ENCODE results near the gene ZMYND8. TPM values are rescaled to one million over a fixed set of nuclear protein-coding genes. Genes with fewer than 3 reads are reported as not detected.

The ZMYND8 gene
- total RNA-seq, 1 experiment from 2014 or later = 29.0 TPM

GRCh38 chr20:47213966-47214365 lies 142.5 kb downstream of the ZMYND8 start:
- Histone ChIP-seq H3K9me3 (ENCODE audit: control insufficient read depth in 1 of 2, insufficient read depth in 1 of 2, low read depth in 1 of 2, low read length in 2 of 2) (no peaks in the 10 kb centered on the region), H3K27me3 (ENCODE audit: insufficient read depth, low read length) (no peaks in the 10 kb centered on the region), H3K9me2 (ENCODE audit: insufficient read depth) (no peaks in the 10 kb centered on the region), H3K4me2 (ENCODE audit: low read length) (no peak overlapping the region), H3K4me1 (ENCODE audit: control insufficient read depth in 1 of 2, insufficient read depth in 2 of 2, low read length in 2 of 2) (no peaks in the 10 kb centered on the region), H3K27ac (ENCODE audit: low read depth, low read length) (no peak overlapping the region), H3K36me3 (ENCODE audit: control insufficient read depth in 1 of 2, insufficient read depth in 2 of 2, low read length in 2 of 2) (peaks cover 27 to 37% of the 10 kb centered on the region in 2 experiments), H3K9ac (ENCODE audit: low read length) (no peak overlapping the region), H3K4me3 (replicated peaks in 1 of 2; ENCODE audit: low read depth in 1 of 2, low read length in 2 of 2) (no peak overlapping the region), H2AFZ (ENCODE audit: low read depth, low read length, poor library complexity, severe bottlenecking) (no peak overlapping the region), H3K79me2 (ENCODE audit: insufficient read depth, low read length) (no peaks in the 10 kb centered on the region), H4K20me1 (ENCODE audit: insufficient read depth) (no peaks in the 10 kb centered on the region)
- POLR2A ChIA-PET = no interaction called here
- no TSS peak for BruUV-seq (replicated peaks)
- DNase-seq (ENCODE audit: low read depth, low spot score) = no peak
- no peak for TF ChIP-seq CBX3 (IDR thresholded peaks at IDR 0.05; ENCODE audit: low read depth)
- TF ChIP-seq POLR2A (IDR thresholded peaks at IDR 0.05; ENCODE audit: borderline replicate concordance, extremely low read depth, insufficient read depth, insufficient read length) = no peak
- TF ChIP-seq JUND (IDR thresholded peaks at IDR 0.05) = no peak
- TF ChIP-seq SRF (IDR thresholded peaks at IDR 0.05; ENCODE audit: low read depth) = no peak
- TF ChIP-seq RAD21 (IDR thresholded peaks at IDR 0.05; ENCODE audit: low read depth) = no peak
- TF ChIP-seq YY1 (IDR thresholded peaks at IDR 0.05; ENCODE audit: extremely low read depth, insufficient replicate concordance, low read depth, low read length) = no peak
- no peak for TF ChIP-seq TCF7L2 (IDR thresholded peaks at IDR 0.05; ENCODE audit: borderline replicate concordance, extremely low read depth, insufficient read depth, insufficient read length)
- TF ChIP-seq SIN3A (IDR thresholded peaks at IDR 0.05; ENCODE audit: low read depth) = no peak
- TF ChIP-seq ELF1 (IDR thresholded peaks at IDR 0.05; ENCODE audit: borderline replicate concordance, low read depth) = no peak
- CTCF ChIA-PET = interaction anchor here (2.0 kb wide), 1 partner anchor 8 kb away, joined by 5 read pairs; no protein-coding TSS in a partner anchor
- no peak for ATAC-seq
- intact Hi-C loops (cut with micrococcal nuclease) = no loop called here
- RAD21 ChIA-PET (ENCODE audit: low non-redundant PET in 1 of 2, low total read pairs in 2 of 2, uncharacterized antibody in 2 of 2, unreplicated experiment in 2 of 2) = interaction anchor here in 1 of 2 experiments (1.3 kb wide), 1 partner anchor 170 kb away, joined by 3 read pairs; no protein-coding TSS in a partner anchor

GRCh38 chr20:47212606-47213207 lies 143.8 kb downstream of the ZMYND8 start:
- no peaks in the 10 kb centered on the region for H3K79me2 ChIP-seq (ENCODE audit: insufficient read depth, low read length)

More at GRCh38 chr20:47212606-47213207, 143.8 kb downstream of the ZMYND8 start:
- Histone ChIP-seq H3K9ac (ENCODE audit: low read length) (no peak overlapping the region), H3K27me3 (ENCODE audit: insufficient read depth, low read length) (no peaks in the 10 kb centered on the region), H3K36me3 (ENCODE audit: control insufficient read depth in 1 of 2, insufficient read depth in 2 of 2, low read length in 2 of 2) (peaks cover 27 to 34% of the 10 kb centered on the region in 2 experiments), H3K9me3 (ENCODE audit: control insufficient read depth in 1 of 2, insufficient read depth in 1 of 2, low read depth in 1 of 2, low read length in 2 of 2) (no peaks in the 10 kb centered on the region), H3K4me2 (ENCODE audit: low read length) (no peak overlapping the region), H3K27ac (ENCODE audit: low read depth, low read length) (no peak overlapping the region), H3K4me1 (ENCODE audit: control insufficient read depth in 1 of 2, insufficient read depth in 2 of 2, low read length in 2 of 2) (no peaks in the 10 kb centered on the region), H3K4me3 (replicated peaks in 1 of 2; ENCODE audit: low read depth in 1 of 2, low read length in 2 of 2) (no peak overlapping the region), H2AFZ (ENCODE audit: low read depth, low read length, poor library complexity, severe bottlenecking) (no peak overlapping the region), H4K20me1 (ENCODE audit: insufficient read depth) (no peaks in the 10 kb centered on the region), H3K9me2 (ENCODE audit: insufficient read depth) (no peaks in the 10 kb centered on the region)
- RAD21 ChIA-PET (ENCODE audit: low non-redundant PET in 1 of 2, low total read pairs in 2 of 2, uncharacterized antibody in 2 of 2, unreplicated experiment in 2 of 2) = no interaction called here
- POLR2A ChIA-PET = no interaction called here
- DNase-seq (ENCODE audit: low read depth, low spot score) = no peak
- intact Hi-C loops (cut with micrococcal nuclease) = no loop called here
- ATAC-seq = no peak
- CTCF ChIA-PET = no interaction called here
- no peak for TF ChIP-seq SP1 (IDR thresholded peaks at IDR 0.05; ENCODE audit: low read depth)
- TF ChIP-seq YY1 (IDR thresholded peaks at IDR 0.05; ENCODE audit: extremely low read depth, insufficient replicate concordance, low read depth, low read length) = no peak
- no peak for TF ChIP-seq ZNF274 (IDR thresholded peaks at IDR 0.05; ENCODE audit: low read depth, low read length)
- no peak for TF ChIP-seq JUND (IDR thresholded peaks at IDR 0.05)
- TF ChIP-seq EZH2phosphoT487 (IDR thresholded peaks at IDR 0.05; ENCODE audit: borderline replicate concordance) = no peak
- TF ChIP-seq POLR2AphosphoS5 (IDR thresholded peaks at IDR 0.05; ENCODE audit: low read depth, low read length) = no peak
- no peak for TF ChIP-seq ATF3 (IDR thresholded peaks at IDR 0.05)
- TF ChIP-seq MAX (IDR thresholded peaks at IDR 0.05) = no peak
- TF ChIP-seq CTCF (IDR thresholded peaks at IDR 0.05 in 2 of 3, conservative IDR thresholded peaks at IDR 0.05 in 1 of 3; ENCODE audit: borderline replicate concordance in 1 of 3, insufficient read depth in 1 of 3, low read depth in 2 of 3, low read length in 2 of 3) = no peak
- no peak for TF ChIP-seq RAD21 (IDR thresholded peaks at IDR 0.05; ENCODE audit: low read depth)
- no peak for TF ChIP-seq SIN3A (IDR thresholded peaks at IDR 0.05; ENCODE audit: low read depth)
- TF ChIP-seq EZH2 (IDR thresholded peaks at IDR 0.05) = no peak
- no TSS peak for BruUV-seq (replicated peaks)

Measured in HCT116 (cell line).